ENCODE measurements around the gene LSM5.

GRCh38 chr7:32462451-32462850 lies 27.7 kb downstream of the LSM5 start:
- TF ChIP-seq CTCF (IDR thresholded peaks at IDR 0.05; ENCODE audit: insufficient read depth, low read length, poor library complexity, severe bottlenecking) (no peak), EZH2phosphoT487 (conservative IDR thresholded peaks at IDR 0.05; ENCODE audit: low read length) (no peak)

All from SU-DHL-6 (cell line).